Heart left ventricle (tissue), 13 donors: ENCODE results near the gene MRPL46.

Experiments used
- POLR2A ChIP-seq, 2 donors: fragments of 450-650 bp; IDR thresholded peaks; one replicate each; pipeline ENCODE4 v1.6.1; 2017; ENCODE audit warnings: antibody characterized with exemption in 2 of 2, mild to moderate bottlenecking in 2 of 2, moderate library complexity in 2 of 2
- TF ChIP-seq, protein P1 (sequence below), 12 donors: fragments of 200-600 bp; sonication (generic) in 4 of 12; IDR thresholded peaks; one replicate each; pipeline versions ENCODE4 v1.5.0 to v1.8.0; 2018 to 2022; ENCODE audit warnings: antibody characterized with exemption in 12 of 12, mild to moderate bottlenecking in 5 of 12
- donor health status: ischemic (EF 13 %, LVEDD 7.1; RV severe dilation, severe dysfunction).
- donor health status: DM: no; HTN: yes; CAD: no.
- donor health status: DM: no; HTN: no; CAD: no.
- donor health status: ischemic (EF 25% LVEDD 6.9; RV normal size, moderate dysfunction).
- donor health status: ischemic (EF 25% LVEDD 5.7; RV mildly dilated, moderate dysfunction).
- donor health status: ischemic (EF 35%, LVEDD 5.7; RV mildly dilated, moderate dysfunction).
- donor health status: nonischemic (EF 11% LVEDD 7.7; RV severe dilation, severe dysfunction).
- donor health status: DM: yes; HTN: yes; CAD: no.
- donor health status: PGD.
- donor health status: ischemic (EF 29% LVEDD 5.4; RV normal size, mild dysfunction).
- donor health status: nonischemic (EF 23%, LVEDD 6.1; RV moderate dilation, normal function).

DNA sequence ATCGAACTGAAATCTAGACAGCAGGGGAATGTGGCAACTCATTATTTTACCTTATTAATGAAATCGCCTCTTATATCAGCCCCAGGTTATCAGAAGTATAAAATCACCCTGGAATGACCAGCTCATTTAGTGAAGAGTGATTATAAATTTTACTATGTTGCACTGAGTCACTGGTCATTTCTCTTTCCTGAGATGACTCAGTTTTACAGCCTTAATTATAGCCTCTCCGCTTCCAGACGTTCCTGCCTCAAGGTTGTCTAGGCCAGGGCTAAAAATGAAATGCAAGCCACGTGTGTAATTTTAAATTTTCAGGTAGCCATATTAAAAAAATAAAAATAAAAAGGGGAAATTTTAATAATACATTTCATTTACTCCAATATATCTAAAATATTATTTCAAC is 46.0 kb upstream of the MRPL46 start:
- TF ChIP-seq, protein P1, sequence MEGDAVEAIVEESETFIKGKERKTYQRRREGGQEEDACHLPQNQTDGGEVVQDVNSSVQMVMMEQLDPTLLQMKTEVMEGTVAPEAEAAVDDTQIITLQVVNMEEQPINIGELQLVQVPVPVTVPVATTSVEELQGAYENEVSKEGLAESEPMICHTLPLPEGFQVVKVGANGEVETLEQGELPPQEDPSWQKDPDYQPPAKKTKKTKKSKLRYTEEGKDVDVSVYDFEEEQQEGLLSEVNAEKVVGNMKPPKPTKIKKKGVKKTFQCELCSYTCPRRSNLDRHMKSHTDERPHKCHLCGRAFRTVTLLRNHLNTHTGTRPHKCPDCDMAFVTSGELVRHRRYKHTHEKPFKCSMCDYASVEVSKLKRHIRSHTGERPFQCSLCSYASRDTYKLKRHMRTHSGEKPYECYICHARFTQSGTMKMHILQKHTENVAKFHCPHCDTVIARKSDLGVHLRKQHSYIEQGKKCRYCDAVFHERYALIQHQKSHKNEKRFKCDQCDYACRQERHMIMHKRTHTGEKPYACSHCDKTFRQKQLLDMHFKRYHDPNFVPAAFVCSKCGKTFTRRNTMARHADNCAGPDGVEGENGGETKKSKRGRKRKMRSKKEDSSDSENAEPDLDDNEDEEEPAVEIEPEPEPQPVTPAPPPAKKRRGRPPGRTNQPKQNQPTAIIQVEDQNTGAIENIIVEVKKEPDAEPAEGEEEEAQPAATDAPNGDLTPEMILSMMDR (IDR thresholded peaks at IDR 0.05), result no peak
- no peak for TF ChIP-seq POLR2A (IDR thresholded peaks at IDR 0.05)
